ENCODE results near the gene NEUROD2.

NEUROD2 gene

GRCh38 chr17:39634384-39634871, 26.7 kb upstream of the NEUROD2 start:
- DNase-seq, result no peak

DNA sequence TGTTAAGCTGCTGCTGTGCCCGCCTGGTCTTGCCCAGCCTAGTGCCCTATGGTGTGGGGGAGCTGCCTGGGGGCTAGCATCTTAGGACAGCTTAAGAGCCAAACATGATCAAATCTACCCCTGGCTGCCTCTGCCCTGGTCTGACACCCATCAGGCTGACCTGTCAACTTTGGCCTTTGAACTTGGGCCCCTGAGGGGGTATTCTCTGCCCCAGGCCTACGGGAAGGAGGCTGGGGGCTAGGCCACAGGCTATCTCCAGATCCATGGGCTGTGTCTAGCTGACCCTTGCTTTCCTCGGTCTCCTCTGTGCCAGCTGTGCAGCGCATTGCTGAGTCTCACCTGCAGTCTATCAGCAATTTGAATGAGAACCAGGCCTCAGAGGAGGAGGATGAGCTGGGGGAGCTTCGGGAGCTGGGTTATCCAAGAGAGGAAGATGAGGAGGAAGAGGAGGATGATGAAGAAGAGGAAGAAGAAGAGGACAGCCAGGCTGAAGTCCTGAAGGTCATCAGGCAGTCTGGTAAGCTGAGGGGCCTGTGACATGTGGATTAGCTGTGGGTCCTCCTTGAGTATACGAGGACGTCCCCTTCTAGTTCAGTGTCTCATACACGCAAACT, 26.0 kb upstream of the NEUROD2 start:
- DNase-seq, result no peak

DNA sequence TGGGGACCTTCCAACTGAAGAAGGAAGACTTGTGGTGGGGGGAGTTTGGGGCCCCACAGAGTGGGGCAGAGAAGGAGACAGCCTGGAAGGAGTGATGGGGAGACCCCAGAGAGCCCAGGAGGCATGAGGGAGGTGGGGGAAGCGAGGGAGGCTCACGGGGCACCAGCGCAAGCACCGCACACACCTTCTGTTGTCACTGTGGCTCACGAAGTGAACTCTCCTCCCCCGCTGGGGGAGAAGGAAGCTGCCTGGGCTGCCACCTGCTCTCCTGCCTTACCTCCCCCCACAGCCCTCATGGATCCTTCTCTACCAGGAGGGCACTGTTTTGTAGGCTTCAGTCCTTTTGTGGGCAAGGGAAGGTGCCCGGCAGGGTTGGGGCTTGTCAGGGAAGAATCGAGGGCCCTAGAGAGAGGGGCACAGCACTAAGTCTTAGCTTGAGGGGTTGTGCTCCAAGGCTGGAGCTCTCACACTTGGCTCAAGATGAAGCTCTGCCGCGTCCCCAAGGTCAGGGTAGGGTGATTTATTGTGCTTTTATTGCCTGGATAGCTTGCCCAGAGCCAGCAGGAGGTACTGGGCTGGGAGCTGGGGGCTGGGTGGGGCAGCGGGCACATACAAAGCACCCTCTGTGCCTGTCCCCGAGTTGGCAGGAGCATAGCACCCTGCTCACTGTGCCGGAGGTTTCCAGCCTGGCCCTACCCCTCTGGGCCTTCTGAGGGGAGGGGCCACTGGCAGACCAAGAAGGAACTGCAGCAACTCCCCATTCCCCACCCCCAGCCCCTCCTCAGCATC, 24.6 kb upstream of the NEUROD2 start:
- DNase-seq, result no peak

DNA sequence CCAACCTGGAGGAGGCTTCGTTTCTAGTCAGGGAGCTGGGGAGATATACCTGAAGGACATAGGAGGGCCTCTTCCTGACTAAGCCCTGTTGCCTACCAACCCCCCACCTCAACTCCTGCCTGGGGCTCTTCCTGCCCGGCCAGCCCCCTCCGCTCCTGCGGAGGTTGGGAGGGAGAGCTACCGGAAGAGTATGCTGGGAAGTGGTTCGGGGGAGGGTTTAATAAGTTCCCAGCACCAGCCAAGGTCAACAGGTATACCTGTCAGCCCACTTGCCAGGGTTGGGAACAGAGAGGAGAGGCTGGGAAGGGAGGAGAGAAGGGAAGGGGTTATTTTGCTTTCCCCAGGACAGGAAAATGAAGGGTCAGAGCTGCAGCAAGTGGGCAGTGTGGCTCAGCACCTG, 23.7 kb upstream of the NEUROD2 start:
- DNase-seq, result no peak

GRCh38 chr17:39629898-39630297, 22.2 kb upstream of the NEUROD2 start:
- no peak for DNase-seq

- DNase-seq, result no peak
Observed at GRCh38 chr17:39629494-39629880, 21.8 kb upstream of the NEUROD2 start.

DNA sequence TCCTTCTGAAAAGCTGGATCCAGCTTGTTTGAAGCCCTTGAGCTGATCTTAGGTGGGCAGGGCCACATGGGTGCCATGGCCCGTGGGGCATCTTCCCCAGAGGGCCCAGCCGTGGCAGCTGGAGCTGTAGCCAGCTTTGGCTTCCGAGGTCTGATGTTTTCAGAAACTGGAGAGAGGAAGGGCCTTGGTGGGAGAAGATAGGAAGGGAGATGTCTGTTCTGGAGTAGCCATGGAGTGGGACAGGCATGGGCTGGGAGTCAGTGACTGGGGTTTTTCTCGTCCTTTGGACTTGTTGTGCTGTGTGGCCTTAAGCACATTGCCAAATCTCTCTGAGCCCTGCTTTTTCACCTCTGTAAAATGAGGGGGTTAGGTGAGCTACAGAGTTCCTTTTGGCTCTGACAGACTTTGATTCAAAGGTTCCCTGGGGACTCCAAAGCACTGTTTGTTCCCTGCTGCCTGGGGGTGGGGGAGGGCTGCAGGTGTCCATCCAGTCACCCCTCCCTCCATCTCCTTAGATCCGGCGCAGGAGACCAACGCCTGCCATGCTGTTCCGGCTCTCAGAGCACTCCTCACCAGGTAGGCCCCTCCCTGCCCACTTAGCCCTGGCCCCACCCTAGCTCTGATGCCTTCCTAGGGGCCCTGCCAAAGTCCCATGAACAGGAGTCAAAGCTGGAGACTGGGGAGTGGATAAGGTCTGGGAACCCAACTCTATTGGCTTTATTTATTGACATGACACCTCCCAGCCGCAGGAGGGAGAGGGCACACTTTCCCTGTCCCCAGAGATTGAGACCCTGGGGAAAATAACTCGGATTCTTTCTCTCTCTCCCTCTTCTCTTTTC, 21.2 kb upstream of the NEUROD2 start:
- no peak for DNase-seq

GRCh38 chr17:39627712-39628516, 20.2 kb upstream of the NEUROD2 start:
- no peak for DNase-seq

- DNase-seq, result no peak
Observed at GRCh38 chr17:39627047-39627711, 19.5 kb upstream of the NEUROD2 start.

GRCh38 chr17:39626171-39627046, 18.7 kb upstream of the NEUROD2 start, which contains the start of gene PPP1R1B:
PPP1R1B (plus strand) TSS chr17:39626952; CDS start chr17:39627393, 441 bp downstream.
- DNase-seq, result no peak

DNA sequence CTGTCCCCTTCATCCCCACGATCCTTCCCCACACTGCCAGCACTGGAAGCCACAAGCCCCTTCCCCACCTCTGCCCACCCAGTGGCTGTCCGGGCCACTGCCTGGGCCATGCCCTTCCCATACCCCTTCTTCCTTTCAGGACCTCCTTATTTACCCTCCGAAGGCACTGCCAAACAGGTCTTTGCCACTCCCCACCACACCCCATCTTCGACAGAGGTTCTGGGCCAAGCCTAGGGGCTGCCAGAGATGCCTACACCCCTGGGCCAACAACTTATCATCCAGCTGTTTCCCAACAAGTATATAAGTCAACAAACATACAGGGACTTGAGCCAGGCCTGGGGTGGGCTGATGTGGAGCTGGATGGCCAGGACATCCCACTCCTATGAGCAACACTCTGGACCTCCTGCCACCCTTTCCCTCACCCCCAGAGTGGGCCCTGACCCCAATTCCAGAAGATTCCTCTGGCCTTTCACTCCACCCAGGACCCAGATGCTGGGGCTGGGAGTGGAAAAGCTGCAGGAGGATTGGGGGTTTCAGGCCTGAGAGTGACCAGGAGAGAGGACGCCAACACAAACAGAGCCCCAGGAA, 17.6 kb upstream of the NEUROD2 start:
- no peak for DNase-seq

DNA sequence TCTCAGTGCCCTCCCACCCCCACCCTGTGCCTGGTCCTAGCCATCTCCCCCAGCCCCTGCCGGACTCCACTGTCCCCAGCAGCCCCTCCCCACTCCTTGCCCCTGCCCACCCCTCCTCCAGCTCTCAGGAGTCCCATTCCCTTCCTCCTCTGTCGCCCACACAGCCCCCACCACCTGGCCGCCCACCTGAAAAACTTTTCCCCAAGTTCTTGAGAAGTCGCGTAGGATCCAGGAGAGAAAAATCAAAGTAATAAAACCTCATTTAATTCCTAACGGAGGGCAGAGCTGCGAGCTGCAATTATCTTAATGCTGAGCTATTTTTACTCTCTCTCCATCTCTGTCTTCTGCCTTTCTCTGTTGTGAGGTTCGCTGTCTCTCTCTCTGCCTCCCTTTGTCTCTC, 16.6 kb upstream of the NEUROD2 start:
- no peak for DNase-seq

DNA sequence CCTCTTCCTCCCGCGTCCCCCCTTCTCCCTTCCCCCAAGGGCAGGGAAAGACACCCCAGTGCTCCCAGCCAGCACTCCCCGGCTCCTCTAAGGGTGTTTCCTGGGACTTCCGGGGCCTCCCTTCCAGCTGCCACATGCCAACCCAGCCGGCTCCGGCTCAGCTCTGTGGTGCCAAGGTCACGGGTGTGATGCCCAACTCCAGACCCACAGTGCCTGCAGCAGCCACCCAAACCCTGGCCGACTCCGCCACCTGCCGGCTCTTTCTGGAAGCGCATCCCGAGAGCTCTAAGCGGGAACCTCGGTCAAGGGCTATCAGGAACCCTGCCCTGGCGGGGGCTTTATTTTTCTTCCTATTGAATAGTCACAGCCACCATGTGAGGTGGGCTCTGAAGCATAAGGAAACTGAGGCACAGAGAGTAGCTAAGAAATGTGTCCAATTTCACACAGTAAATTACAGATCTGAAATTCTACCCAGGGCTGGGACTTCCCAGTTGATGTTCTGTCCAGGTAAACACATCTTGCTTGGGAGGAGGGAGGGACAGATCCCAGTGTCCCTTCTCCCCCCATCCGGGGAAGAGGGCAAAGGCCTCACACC, 15.7 kb upstream of the NEUROD2 start:
- DNase-seq, result peak; percentile 79

DNA sequence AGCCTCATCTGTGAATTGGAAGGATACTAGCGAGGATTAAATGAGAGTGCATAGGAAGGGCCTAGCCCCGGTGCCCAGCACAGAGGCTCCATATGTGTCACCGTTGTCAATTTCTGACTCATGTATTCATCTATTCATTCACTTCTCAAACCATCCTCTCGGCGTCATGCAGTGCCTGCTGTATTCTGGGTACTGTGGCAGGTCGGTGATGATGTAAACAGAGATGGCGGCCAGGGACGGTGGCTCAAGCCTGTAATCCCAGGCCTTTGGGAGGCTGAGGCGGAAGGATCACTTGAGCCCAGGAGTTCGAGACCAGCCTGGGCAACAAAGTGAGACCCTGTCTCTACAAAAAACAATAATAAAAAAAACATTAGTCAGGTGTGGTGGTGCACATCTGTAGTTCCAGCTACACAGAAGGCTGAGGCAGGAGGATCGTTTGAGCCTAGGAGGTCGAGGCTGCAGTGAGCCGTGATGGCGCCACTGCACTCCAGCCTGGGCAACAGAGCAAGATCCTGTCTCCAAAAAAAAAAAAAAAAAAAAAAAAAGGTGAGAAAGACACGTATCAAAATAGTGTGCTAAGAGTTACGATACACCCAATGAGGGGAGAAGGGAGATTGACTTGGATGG, 14.8 kb upstream of the NEUROD2 start:
- DNase-seq, result no peak

GRCh38 chr17:39621523-39622379, 14.0 kb upstream of the NEUROD2 start:
- peak; percentile 86 for DNase-seq

DNA sequence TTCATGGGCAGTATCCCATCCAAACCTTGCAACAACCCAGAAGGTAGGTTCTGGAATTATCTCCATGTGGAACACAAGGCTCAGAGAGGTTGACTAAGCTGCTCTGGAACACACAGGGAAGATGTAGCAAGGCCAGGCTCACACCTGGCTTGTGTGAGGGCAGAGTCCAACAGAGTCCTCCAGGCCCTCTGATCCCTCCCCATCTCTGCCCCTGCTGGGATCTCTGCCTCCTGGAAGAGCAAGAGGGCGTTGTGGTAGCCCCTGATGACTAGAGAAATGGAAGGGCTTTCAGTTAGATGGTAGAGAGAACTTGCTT, 12.0 kb upstream of the NEUROD2 start:
- no peak for DNase-seq

GRCh38 chr17:39618956-39619785, 11.5 kb upstream of the NEUROD2 start:
- DNase-seq, result no peak
